Measurements from ENCODE around the gene MAP3K20.

GRCh38 chr2:173279527-173279868 is 203.9 kb downstream of the MAP3K20 start:
- TF ChIP-seq CTCF (IDR thresholded peaks at IDR 0.05): no peak
- no peak for TF ChIP-seq POLR2A (IDR thresholded peaks at IDR 0.05)
